Left kidney (tissue), 2 donors: Measurements from ENCODE around the gene FAM234B. TPM values are rescaled to one million over a fixed set of nuclear protein-coding genes. Genes with fewer than 3 reads are reported as not detected.
"Not testable (repeated sequence)": the region's sequence is repeated elsewhere in the genome, so short reads cannot be mapped to it uniquely, and the experiment has no call there.

ENCODE experiments used
- DNase-seq: peaks from one replicate; pipeline ENCODE4 v3.0.0-alpha.2; 2013
- polyA plus RNA-seq: library from polyadenylated mRNA; unstranded; fragments of 120-200 nt; gene quantifications from one replicate; pipeline ENCODE4 v1.2.1, GENCODE V29; 2013; ENCODE audit not compliant: insufficient read length

Gene FAM234B
- polyA plus RNA-seq, 1 donor = 13.0 TPM

DNA sequence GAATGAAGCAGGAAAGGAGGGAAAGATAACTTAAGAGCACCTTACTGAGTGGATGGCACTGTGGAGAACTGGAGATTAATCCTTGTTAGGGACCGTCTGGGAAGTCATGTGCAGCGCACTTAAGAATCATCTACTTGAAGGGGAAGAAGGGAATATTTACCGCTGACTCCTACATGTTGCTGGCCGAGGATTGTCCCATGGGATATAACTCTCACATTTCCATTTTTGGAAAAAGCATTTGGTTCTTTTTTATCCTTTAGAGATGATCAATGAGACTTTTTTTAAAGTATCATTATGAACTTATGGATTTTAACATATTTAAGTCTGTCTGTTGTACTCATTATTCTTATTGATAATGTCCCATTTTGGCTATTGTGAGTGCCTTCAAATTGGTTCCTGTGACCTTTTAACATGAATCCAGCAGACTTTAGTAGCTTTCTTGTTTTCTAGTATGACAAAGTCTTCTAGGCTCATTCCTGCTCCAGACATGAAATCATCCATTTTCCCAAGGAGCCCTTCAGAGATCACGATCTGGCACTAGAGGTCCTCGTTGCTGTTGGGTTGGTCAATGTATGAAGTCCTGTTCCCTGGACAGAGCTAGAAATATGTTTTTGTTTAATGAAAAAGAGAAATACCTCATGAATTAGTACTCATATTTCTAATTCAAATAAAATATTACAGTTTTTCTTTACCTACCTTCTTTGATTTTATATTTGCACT is 20.2 kb upstream of the FAM234B start:
- no peak for DNase-seq

DNA sequence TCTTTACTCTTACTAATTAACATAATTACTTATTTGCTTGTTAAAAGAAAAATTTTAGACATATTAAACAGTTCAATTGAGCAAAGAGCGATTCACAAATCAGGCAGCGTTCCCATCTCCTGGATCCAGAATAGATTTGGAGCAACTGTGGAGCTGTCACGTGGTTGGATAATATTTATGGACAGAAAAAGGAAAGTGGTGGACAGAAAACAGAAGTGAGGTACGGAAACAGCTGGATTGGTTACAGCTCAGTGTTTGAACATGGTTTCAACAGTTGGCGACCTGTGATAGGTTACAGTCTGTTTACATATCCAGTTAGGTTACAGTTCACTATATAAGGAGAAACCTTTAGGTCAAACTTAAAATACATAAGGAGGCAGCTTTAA is 19.7 kb upstream of the FAM234B start:
- DNase-seq = no peak

DNA sequence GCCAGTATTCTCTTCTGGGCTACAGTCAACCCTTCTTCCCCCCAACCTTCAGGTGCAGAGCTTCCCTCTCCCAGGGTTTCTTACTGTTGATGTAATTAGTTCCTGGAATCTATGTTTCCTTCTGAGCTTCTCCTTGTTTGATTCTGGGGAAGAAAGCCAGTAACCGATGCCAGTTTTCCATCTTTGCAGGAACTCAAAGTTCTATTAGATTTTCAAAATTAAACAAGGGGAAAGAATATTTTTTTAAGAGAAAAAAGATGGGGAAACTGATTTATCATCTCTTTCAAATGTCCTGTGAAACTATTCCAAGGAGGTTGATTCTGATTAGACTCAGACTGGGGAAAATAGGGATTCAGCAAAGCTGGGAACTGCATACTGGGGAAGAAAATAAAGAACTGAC is 17.9 kb upstream of the FAM234B start:
- no peak for DNase-seq

DNA sequence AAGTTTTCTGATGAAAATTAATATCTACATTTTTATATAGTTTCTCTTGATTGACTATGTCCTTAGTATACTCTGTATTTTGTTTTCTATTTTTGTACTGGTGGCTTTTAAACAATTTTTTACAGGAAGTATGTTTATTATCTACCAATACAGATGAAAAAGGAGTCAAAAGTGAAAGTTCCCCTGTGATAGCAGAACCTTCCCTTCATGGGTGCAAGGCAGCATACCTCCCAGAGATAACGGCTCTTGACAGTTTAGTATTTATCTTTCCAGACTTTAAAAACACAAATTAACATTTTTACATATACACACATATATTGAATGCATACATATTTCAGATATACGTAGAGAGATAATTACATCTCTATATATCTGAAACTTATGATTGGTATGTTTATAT is 17.1 kb upstream of the FAM234B start:
- DNase-seq = no peak

DNA sequence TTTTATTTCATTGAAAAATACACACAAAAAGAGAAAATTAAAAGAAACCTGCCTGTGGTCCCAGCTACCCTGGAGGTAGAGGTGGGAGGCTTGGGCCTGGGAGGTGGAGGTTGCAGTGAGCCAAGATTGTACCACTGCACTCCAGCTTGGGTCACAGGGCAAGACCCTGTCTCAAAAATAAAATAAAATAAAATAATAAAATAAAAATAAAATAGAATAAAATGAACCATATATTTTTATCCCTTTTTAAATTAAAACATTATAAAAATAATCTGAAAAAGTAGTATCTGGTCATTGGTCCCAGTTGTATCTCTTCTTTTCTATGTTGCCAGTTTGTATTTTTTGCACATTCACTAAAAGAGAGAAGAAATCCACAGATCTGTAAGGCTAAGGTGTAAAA is 16.7 kb upstream of the FAM234B start:
- no peak for DNase-seq

DNA sequence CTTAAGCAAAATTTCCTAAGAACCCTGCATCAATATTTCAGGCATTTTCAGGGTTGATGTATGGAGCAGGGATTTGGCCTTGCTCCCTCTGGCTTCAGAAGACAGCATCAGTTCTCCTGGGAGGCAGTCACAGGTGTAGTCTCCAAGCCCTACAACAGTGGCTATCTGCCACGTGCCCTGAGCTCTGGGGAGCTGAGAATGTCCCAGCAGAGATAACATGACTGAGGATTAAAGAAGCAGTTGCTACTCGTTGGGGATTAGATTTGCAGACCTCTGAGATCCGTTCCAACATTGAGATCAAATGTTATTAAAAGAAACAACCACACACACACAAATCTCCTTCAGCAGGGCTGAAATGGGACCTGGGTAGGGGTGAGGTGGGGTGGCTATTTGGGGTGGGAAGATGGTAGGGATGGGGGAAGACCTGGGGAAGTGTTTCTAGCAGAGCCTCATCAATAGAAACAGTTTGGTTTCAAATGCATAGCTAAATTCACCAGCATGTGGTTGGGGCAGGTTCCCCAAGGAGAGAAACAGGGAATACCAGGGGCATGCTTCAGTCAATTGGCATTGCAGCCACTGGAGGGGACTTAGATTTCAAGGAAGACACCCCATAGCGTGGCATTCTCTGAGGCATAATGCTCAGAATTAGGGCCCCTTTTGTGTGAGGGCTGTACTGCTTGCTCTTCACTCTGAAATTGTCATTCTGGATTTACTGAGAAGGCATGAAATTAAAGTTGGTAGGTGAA is 15.2 kb upstream of the FAM234B start:
- DNase-seq = no peak

DNA sequence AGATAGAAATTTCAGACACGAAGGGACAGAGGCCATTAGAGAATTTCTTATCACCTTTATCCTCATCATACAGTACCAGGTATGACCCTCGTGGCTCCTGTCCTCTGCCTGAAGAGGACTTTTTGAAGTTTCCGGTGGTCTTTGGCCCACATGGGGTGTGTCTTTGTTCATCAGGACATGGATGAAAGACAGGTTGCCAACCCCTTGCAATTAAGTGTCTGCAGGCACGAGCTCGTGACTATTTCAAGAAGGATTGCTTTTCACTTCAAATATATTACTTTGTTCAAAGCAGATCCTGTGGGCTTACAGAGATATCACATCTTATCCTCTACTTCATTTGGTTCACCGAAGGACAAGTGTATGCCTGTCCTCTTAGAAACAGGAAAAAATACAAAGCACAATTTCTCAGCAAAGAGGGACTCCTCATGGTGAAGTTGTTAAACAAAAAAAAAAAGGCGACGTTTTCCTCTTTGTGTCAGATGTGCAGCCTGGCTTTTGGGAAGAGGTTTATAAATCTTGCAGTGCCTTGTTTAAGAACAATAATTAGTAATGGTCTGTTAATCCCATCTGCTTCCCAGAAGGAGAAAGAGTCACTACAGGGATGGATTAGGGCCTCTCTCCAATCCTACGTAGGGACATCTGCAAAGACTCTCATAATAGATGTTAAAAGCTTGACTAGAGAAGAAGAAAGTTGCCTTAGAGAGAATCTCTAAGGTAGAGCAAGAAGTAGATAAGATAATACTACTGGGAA is 13.5 kb upstream of the FAM234B start:
- DNase-seq = no peak

DNA sequence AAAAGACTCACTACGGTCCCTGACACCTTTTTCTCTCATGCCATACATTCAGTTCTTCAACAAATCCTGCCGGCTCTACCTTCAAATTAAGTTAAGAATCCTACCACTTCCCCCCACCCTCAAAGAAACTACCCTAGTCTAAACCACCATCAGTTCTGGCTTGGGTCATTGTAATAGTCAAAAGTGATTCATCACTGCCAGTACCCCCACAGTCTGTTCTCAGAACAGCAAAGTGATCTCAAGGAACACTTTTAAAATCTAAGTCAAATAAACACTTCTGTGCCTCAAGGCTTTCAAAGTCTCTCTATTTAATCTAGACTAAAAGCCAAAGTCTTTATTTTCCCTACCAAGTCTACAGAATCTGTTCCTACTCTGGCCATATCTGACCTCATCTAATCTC is 12.0 kb upstream of the FAM234B start:
- DNase-seq = no peak

DNA sequence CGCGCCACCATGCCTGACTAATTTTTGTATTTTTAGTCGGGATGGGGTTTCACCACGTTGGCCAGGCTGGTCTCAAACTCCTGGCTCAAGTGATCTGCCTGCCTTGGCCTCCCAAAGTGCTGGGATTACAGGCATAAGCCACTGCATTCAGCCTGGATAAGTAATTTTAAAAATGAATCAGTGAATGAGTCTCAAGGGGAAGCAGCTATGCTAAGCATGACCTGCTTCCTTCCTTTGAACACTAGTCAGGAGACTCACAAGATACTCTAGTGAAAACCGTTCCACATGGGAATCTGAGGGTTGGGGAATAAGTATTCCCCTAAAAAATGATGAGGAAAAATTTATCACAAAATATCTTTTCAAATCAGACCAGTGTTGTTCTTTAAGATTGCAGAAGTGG is 10.7 kb upstream of the FAM234B start:
- DNase-seq = no peak

DNA sequence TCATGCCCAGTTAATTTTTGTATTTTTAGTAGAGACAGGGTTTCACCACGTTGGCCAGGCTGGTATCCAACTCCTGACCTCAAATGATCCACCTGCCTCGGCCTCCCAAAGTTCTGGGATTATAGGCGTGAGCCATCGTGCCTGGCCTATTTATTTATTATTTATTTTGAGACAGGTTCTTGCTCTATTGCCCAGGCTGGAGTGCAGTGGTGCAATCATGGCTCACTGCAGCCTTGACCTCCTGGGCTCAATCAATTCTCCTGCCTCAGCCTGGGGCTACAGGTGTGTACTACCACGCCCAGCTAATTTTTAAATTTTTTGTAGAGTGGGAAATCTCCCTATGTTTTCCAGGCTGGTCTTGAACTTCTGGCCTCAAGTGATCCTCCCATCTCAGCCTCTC is 8.8 kb upstream of the FAM234B start:
- not testable (repeated sequence) for DNase-seq

DNA sequence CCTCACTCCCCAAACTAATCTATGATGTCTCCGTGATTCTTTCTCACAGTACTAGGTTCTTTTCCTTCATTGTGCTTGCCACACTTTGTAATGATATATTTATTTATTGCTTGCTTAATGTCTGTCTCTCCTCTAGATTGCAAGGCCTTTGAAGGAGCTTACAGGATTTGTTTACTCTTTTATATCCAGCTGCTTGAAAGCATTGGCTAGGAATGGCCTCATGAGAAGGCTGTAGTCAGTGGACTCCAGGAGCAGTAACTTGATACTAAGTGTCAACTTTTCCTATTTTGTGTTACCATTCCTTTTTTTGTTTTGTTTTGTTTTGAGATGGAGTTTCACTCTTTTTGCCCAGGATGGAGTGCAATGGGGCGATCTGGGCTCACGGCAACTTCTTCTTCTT is 7.3 kb upstream of the FAM234B start:
- no peak for DNase-seq

DNA sequence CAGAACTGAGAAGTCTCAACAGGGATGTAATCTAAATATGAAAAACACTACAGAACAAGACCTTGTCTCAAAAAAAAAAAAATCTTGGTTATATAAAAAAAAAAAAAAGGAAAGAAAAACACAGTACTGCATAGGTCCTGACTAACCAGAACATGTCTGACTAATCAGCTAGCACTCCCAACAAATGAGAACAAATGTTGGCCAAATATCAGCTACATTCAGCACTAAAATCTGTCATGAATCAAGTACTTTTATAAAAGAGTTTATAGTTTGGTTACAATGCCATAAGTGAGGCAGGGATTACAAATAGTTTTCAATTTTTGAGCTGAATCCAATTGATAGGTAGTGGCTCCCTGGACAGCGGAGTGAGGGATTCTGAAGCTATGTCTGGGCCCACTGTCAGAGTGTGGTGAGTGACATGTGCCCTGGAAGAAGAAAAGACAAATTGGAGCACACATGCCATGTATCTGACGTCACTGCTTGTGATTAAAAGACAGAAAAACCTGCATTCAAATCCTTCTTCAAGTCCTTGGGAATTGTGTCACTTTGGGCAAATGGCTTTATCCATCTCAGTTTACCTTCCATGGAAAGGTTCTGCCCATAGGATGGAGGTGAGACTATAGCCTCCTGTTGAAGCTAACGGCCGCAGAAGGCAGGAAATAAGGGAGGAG is 5.6 kb upstream of the FAM234B start:
- DNase-seq = no peak

DNA sequence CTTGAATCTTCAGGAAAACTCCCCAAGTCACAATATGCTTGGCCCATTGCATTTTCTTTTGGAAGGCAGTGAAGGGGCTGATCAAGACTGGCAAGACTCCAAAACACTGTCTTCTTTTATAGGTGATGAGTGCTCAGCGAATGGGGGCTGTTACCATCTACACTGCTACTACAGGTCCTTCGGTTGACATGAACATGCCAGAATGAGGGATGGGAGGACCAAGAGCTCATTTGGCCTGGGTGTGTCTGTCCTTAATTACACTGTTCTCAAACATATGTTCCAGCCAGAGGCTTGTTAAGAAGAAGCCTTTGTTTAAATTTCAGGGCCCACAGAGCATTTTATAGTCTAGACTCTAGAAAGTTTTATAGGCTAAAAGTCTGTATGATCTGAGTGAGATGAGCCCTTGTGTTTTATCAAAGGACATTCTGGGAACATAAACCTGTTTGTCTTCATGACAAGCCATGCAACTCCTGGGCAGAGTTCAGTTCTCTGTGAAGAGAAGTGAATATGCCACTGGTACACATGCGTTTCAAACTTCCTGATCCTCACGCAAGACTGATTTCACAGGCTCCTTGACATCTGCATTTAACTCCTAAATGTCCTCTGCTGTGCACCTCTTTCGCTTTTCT is 4.7 kb upstream of the FAM234B start:
- DNase-seq = no peak

DNA sequence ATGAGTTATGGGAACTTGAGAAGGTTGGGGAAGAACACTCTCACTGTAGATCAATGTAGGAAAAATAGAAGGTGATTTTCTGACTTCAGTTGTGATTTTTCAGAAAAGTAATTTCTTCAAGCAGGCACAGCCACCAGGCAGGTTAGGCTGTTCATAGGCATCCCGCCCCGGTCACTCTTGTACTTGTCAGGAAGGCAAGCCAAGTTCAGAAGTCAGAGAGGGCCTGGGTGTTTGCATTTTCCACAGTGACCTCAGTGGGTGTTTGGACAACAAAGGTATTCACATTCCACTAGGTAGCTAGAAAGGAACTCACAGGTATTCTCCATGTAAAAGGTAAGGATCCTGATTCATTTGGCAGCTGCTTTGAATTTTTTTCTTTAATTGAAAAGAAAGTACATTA is 3.0 kb upstream of the FAM234B start:
- DNase-seq = no peak

DNA sequence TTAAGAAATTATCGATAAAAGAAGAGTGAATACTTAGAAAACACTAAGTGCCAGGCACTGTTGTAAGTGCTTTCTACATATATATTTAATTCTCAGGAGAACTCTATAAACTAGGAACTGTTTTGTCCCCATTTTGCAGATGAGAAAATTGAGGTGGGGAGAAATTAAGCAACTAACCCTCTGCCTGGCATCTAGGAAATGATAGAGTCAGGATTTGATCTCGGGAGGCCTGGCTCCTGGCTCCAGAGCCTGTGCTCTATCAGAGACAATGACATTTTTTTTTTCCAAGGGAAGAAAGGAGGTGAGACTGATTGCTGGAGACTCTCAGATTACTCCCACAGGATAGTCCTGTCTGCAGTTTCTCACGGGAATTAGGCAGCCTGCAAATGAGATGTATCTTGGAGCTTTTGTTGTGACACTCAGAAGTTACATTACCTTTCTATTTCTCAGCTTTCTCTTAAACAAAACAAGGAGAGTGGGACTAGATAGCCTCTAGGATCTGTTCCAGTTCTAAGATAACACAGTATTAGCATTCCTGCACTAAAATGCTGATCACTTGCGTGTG is 1.4 kb upstream of the FAM234B start:
- DNase-seq = no peak

DNA sequence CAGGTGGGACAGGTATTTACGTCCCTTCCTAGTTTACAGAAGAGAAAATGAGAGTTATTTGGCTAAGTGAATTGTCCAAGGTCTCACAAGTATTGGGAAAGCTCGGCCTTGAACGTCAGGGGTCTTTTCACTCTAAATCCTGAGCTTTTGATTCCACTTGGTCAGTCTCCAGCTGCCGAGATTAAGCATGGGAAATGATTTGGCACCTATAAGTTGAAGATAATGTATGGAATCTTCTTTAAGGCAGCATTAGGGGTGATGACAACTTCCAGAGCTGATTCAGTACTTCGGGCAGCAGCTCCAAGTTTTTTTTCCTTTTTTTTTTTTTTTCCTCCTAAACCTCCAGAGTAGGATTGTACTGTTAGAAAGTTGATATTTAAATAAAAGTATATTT is 722 bp downstream of the FAM234B start:
- DNase-seq = no peak

DNA sequence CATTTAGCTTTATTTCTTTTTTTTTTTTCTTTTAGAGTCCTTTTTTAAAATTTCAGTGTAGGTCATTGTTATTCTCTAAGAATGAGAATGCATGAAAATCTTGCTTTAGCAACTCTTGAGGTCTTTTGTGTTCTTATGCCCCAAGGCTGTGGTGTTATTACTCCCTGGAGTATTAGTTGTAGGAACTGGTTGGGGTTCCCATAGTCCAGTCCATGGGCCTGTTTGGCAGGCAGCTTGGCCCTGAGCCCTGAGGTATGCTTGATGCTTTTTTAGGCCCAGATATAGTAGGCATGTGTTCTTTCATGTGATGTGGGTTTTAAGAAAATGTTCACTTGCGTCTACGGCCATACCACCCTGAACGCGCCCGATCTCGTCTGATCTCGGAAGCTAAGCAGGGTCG is 1.6 kb downstream of the FAM234B start:
- DNase-seq = no peak

DNA sequence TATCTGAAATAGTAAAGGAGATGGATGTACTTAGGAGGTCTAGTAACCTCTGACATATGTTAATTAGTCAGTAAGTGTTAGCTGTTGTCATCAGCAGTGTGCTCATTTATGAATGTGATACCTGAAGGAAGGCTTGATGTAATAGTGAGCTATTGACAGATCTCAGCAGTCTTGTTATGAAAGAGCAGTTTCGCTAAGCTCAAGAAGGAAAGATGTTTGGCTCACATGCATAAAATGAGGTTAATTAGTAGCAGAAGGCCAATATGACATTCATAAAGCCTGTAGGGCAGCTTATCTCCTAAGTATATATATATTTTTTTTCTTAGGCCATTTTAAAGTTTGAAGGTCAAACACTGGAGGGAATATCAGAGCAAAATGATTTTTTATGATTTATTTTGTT is 2.8 kb downstream of the FAM234B start:
- no peak for DNase-seq

DNA sequence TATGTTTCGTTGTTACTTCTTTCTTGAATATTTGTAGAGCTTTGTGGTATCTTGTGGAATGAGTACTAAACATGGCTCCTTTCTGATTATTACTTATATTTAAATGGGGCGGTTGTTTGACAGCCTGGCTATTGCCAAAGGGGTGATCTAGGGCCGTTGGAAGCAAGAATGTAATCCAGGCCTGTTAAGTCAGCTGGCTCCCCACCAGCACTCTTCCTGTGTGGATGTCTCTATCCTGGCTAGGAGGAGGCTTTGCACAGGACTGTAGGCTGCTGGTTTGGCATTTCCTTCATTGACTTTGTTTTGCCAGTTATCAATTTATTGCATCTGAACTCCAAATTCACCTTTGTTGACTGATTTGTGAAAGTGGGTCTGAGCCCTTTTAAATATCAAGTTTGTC is 5.6 kb downstream of the FAM234B start:
- no peak for DNase-seq

DNA sequence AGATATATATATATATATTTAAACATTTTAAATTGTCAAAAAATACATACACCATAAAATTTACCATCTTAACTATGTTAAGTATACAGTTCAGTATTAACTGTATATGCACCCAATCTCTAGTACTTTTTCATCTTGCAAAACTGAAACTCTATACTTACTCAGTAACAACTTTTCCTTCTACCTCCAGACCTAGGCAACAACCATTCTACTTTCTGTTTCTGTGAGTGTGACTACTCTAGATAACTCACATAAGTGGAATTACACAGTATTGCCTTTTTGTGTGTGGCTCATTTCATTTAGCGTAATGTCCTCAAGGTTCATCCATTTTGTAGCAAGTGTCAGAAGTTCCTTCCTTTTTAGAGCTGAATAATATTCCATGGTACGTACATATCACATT is 8.2 kb downstream of the FAM234B start:
- DNase-seq = no peak

DNA sequence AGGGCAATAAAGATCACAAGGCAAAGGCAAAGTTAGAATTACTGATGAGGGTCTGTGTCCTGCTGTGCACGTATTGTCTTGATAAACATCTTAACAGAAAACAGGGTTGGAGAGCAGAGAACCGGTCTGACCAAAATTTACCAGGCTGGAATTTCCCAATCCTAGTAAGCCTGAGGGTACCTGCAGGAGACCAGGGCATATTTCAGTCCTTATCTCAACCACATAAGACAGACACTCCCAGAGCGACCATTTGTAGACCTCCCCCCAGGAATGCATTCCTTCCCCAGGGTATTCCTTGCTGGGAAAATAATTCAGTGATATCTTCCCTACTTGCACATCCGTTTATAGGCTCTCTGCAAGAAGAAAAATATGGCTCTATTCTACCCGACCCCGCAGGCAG is 9.4 kb downstream of the FAM234B start:
- DNase-seq = not testable (repeated sequence)

DNA sequence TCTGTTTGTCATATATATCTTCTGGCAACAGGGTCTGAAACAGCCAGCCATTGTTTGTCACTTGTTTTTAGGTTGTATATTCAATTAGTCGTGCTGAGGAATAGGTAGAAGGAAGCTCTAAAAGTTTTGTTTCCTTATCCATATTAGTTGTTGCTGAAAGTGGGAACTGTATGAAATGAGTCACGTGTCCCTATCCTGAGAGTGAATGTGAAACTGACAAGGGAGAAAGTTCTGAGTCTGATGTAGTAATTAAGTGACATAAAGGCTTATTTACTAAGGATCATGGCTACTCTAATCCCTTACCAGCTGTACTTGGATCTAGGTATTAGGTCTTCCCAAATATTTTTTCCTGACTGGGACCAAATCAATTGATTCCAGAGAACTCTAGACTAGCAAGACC is 16.4 kb downstream of the FAM234B start:
- no peak for DNase-seq
